Lung (tissue), 12 donors: ENCODE measurements around the gene FOXG1. TPM values are rescaled to one million over a fixed set of nuclear protein-coding genes. Genes with fewer than 3 reads are reported as not detected.

Experiments used
- ATAC-seq: fragments of 200-7000 bp; cut with Tn5 transposase; one replicate; pipeline ENCODE4 v1.9.1; 2020; ENCODE audit warnings: moderate number of reproducible peaks; ENCODE audit not compliant: insufficient read depth, low FRiP score
- DNase-seq, 3 donors: peaks; one replicate each; pipeline ENCODE4 v3.0.0-alpha.2; 2013 to 2017
- H3K27ac ChIP-seq, 2 donors: one replicate each; pipeline ENCODE4 v1.5.1; 2013; ENCODE audit warnings: mild to moderate bottlenecking in 2 of 2, moderate library complexity in 2 of 2, control low read depth in 1 of 2, inconsistent platforms in 1 of 2, low read depth in 1 of 2, low read length in 1 of 2
- H3K27me3 ChIP-seq, 3 donors: one replicate each; pipeline ENCODE4 v1.5.1; 2013; ENCODE audit warnings: low read length in 2 of 3; ENCODE audit not compliant: control insufficient read depth in 3 of 3, insufficient read depth in 3 of 3
- H3K36me3 ChIP-seq, 4 donors: one replicate each; pipeline ENCODE4 v1.5.1; 2013; ENCODE audit warnings: low read length in 4 of 4, mild to moderate bottlenecking in 1 of 4, moderate library complexity in 1 of 4; ENCODE audit not compliant: control insufficient read depth in 4 of 4, insufficient read depth in 4 of 4
- H3K4me1 ChIP-seq, 5 donors: one replicate each; pipeline ENCODE4 v1.5.1; 2013; ENCODE audit warnings: low read length in 5 of 5, mild to moderate bottlenecking in 2 of 5, moderate library complexity in 1 of 5; ENCODE audit not compliant: control insufficient read depth in 5 of 5, insufficient read depth in 5 of 5
- H3K4me3 ChIP-seq: one replicate; pipeline ENCODE4 v1.5.1; 2013; ENCODE audit warnings: mild to moderate bottlenecking, control low read depth, moderate library complexity
- H3K9ac ChIP-seq, 2 donors: one replicate each; pipeline ENCODE4 v1.5.1; 2013; ENCODE audit warnings: low read length in 2 of 2, control low read depth in 1 of 2; ENCODE audit not compliant: insufficient read depth in 1 of 2
- H3K9me3 ChIP-seq, 4 donors: one replicate each; pipeline ENCODE4 v1.5.1; 2013; ENCODE audit warnings: low read length in 3 of 4, mild to moderate bottlenecking in 1 of 4, moderate library complexity in 1 of 4; ENCODE audit not compliant: control insufficient read depth in 4 of 4, insufficient read depth in 3 of 4
- CTCF ChIP-seq: IDR thresholded peaks from 2 replicates; pipeline ENCODE4 v1.5.1; 2012; ENCODE audit warnings: mild to moderate bottlenecking; ENCODE audit errors: control extremely low read depth, extremely low read depth
- WGBS, 2 donors: extraction: QIAGEN DNeasy Blood & Tissue Kit; methylation state at CpG; one replicate each; pipeline ENCODE4 v1.1.7; 2013; 5-methylcytosine and 5-hydroxymethylcytosine counted together
- polyA plus RNA-seq, 2 donors: library from polyadenylated mRNA; stranded (reverse); fragments of 200-250 nt; gene quantifications; one replicate each; pipeline ENCODE4 v1.2.1, GENCODE V29; 2013
- total RNA-seq, 2 donors: library from RNA; depleted of rRNA in 1 of 2; stranded (reverse); fragments of >200 nt in 1 of 2; gene quantifications; one replicate each; pipeline ENCODE4 v1.2.1, GENCODE V29; 2014 to 2021
- donor health status: control.
- donor health status: control.
- donor health status: Bipolar disorder and iron deficiency.
- donor health status: healthy.
- donor health status: DM: yes; HTN: yes; CAD: no.

FOXG1 gene
- total and polyA plus RNA-seq, 4 donors, result 0.02 to 0.06 TPM; not detected in 2

- ATAC-seq, result no peak
- no peaks in the 10 kb centered on the region for H3K4me1 ChIP-seq
- H3K27ac ChIP-seq, result no peak overlapping the region
- no peak overlapping the region for H3K4me3 ChIP-seq
- DNase-seq, result no peak
- no peaks in the 10 kb centered on the region for H3K27me3 ChIP-seq
- H3K9ac ChIP-seq, result no peak overlapping the region
- no peaks in the 10 kb centered on the region for H3K36me3 ChIP-seq
- no peak for TF ChIP-seq CTCF
- no peaks in the 10 kb centered on the region for H3K9me3 ChIP-seq
- WGBS, 2 donors, result 90 to 96% methylated on average over 1 of the region's 1 CpG
Measured at GRCh38 chr14:28807518-28807917, 40.9 kb downstream of the FOXG1 start.

GRCh38 chr14:28813810-28814209 lies 47.2 kb downstream of the FOXG1 start:
- Histone ChIP-seq H3K27ac (no peak overlapping the region), H3K4me3 (no peak overlapping the region), H3K9me3 (peaks cover 0 to 7% (median 0%) of the 10 kb centered on the region in 4 donors), H3K27me3 (no peaks in the 10 kb centered on the region), H3K9ac (no peak overlapping the region), H3K36me3 (no peaks in the 10 kb centered on the region), H3K4me1 (no peaks in the 10 kb centered on the region)
- ATAC-seq (no peak), DNase-seq (no peak)
- TF ChIP-seq CTCF, result no peak
- WGBS, 2 donors, result 82 to 94% methylated on average over 3 of the region's 3 CpGs
